Measurements from ENCODE around the gene OR6C75.
A peak's percentile ranks its signal among the peaks of the same experiment; 100 is the strongest.
"Not testable (repeated sequence)": the region's sequence is repeated elsewhere in the genome, so short reads cannot be mapped to it uniquely, and the experiment has no call there.

Gene OR6C75

GRCh38 chr12:55362675-55363074 lies at the start of gene OR6C75:
Gene OR6C75, plus strand, starts transcription at chr12:55362975. Its CDS starts 2,136 bp downstream, at chr12:55365111.
- no peak within 1 kb of the TSS for H3K4me3 ChIP-seq (ENCODE audit: low read depth, low read length)

GRCh38 chr12:55314043-55314442 lies 48.7 kb upstream of the OR6C75 start, which contains the start of gene OR6C1:
Gene OR6C1, plus strand, starts transcription at chr12:55314343. Its CDS starts 6,257 bp downstream, at chr12:55320600.
- no peak within 1 kb of the TSS for H3K4me3 ChIP-seq (ENCODE audit: low read depth, low read length)

GRCh38 chr12:55320201-55320600 lies 42.6 kb upstream of the OR6C75 start:
- H3K4me3 ChIP-seq (ENCODE audit: low read depth, low read length) = no peak overlapping the region

GRCh38 chr12:55325801-55326200 lies 37.0 kb upstream of the OR6C75 start:
- H3K4me3 ChIP-seq (ENCODE audit: low read depth, low read length) = not testable (repeated sequence)

GRCh38 chr12:55330446-55330845 lies 32.3 kb upstream of the OR6C75 start, which contains the start of gene OR6C3:
Gene OR6C3, plus strand, starts transcription at chr12:55330746. Its CDS starts 955 bp downstream, at chr12:55331701.
- H3K4me3 ChIP-seq (ENCODE audit: low read depth, low read length) = no peak within 1 kb of the TSS

GRCh38 chr12:55336002-55336401 lies 26.8 kb upstream of the OR6C75 start:
- H3K4me3 ChIP-seq (ENCODE audit: low read depth, low read length) = no peak overlapping the region

GRCh38 chr12:55355338-55355737 lies 7.4 kb upstream of the OR6C75 start:
- H3K4me3 ChIP-seq (ENCODE audit: low read depth, low read length) = not testable (repeated sequence)

GRCh38 chr12:55365086-55365485 lies 2.3 kb downstream of the OR6C75 start:
- no peak overlapping the region for H3K4me3 ChIP-seq (ENCODE audit: low read depth, low read length)

- no peak overlapping the region for H3K4me3 ChIP-seq (ENCODE audit: low read depth, low read length)
Measured at GRCh38 chr12:55372521-55372920, 9.7 kb downstream of the OR6C75 start.

- no peak overlapping the region for H3K4me3 ChIP-seq (ENCODE audit: low read depth, low read length)
Measured at GRCh38 chr12:55385891-55386290, 23.1 kb downstream of the OR6C75 start.

GRCh38 chr12:55392032-55392795 lies 29.4 kb downstream of the OR6C75 start:
- no peak overlapping the region for H3K4me3 ChIP-seq (ENCODE audit: low read depth, low read length)

GRCh38 chr12:55396326-55396725 lies 33.6 kb downstream of the OR6C75 start:
- H3K4me3 ChIP-seq (ENCODE audit: low read depth, low read length) = no peak overlapping the region

GRCh38 chr12:55400229-55400628 lies 37.5 kb downstream of the OR6C75 start, which contains the start of gene OR6C65:
Gene OR6C65, plus strand, starts transcription at chr12:55400529. Its CDS starts 0 bp downstream, at chr12:55400529.
- H3K4me3 ChIP-seq (ENCODE audit: low read depth, low read length) = no peak within 1 kb of the TSS

GRCh38 chr12:55407866-55408265 lies 45.1 kb downstream of the OR6C75 start:
- no peak overlapping the region for H3K4me3 ChIP-seq (ENCODE audit: low read depth, low read length)

- not testable (repeated sequence) for H3K4me3 ChIP-seq (ENCODE audit: low read depth, low read length)
Measured at GRCh38 chr12:55409133-55409532, 46.4 kb downstream of the OR6C75 start.

GRCh38 chr12:55412138-55412537 lies 49.4 kb downstream of the OR6C75 start:
- not testable (repeated sequence) for H3K4me3 ChIP-seq (ENCODE audit: low read depth, low read length)

GRCh38 chr12:55413498-55414388 lies 51.0 kb downstream of the OR6C75 start:
- H3K4me3 ChIP-seq (ENCODE audit: low read depth, low read length) = not testable (repeated sequence)

- H3K4me3 ChIP-seq (ENCODE audit: low read depth, low read length) = not testable (repeated sequence)
Measured at GRCh38 chr12:55414396-55414823, 51.6 kb downstream of the OR6C75 start.

GRCh38 chr12:55414889-55415288 lies 52.1 kb downstream of the OR6C75 start:
- peak overlapping the region; percentile 27 for H3K4me3 ChIP-seq (ENCODE audit: low read depth, low read length)

GRCh38 chr12:55416961-55417360 lies 54.2 kb downstream of the OR6C75 start:
- H3K4me3 ChIP-seq (ENCODE audit: low read depth, low read length) = no peak overlapping the region
